WTC11 (cell line): ENCODE results near the gene C4BPA. TPM values are rescaled to one million over a fixed set of nuclear protein-coding genes. Genes with fewer than 3 reads are reported as not detected.

Experiments
- ATAC-seq: fragments of 200-7000 bp; cut with Tn5 transposase; 2 replicates; pipeline ENCODE4 v1.10.0; 2021; ENCODE audit warnings: mild to moderate bottlenecking, moderate library complexity
- CTCF ChIA-PET: fragments of 300-600 bp; sonication (Branson Sonifier 250); formaldehyde crosslinking; loops from one replicate; lab custom pipeline; 2021; ENCODE audit warnings: antibody characterized with exemption; lab: Charles Lee
- POLR2A ChIA-PET: fragments of 350-600 bp; sonication (Branson Sonifier 250); formaldehyde crosslinking; loops from one replicate; lab custom pipeline; 2021; ENCODE audit warnings: antibody characterized with exemption; lab: Charles Lee
- DNase-seq: peaks from one replicate; pipeline ENCODE4 v3.0.0; 2021; ENCODE audit warnings: low spot score
- H3K27ac Mint-ChIP-seq: 2 replicates; pipeline ENCODE4 v1.8.0; 2021; ENCODE audit warnings: mixed read lengths
- H3K27me3 Mint-ChIP-seq: 2 replicates; pipeline ENCODE4 v1.8.0; 2021; ENCODE audit warnings: low read depth, mild to moderate bottlenecking, moderate library complexity, mixed read lengths
- H3K36me3 Mint-ChIP-seq: 2 replicates; pipeline ENCODE4 v1.8.0; 2021; ENCODE audit warnings: mixed read lengths
- H3K4me1 Mint-ChIP-seq: 2 replicates; pipeline ENCODE4 v1.8.0; 2022; ENCODE audit warnings: mixed read lengths
- H3K4me3 Mint-ChIP-seq: 2 replicates; pipeline ENCODE4 v1.8.0; 2021; ENCODE audit warnings: mild to moderate bottlenecking, moderate library complexity, mixed read lengths
- H3K9me3 Mint-ChIP-seq: 2 replicates; pipeline ENCODE4 v1.8.0; 2021; ENCODE audit warnings: mixed read lengths
- ATF1 ChIP-seq: sonication (generic); formaldehyde crosslinking; IDR thresholded peaks from 2 replicates; pipeline ENCODE4 v1.8.1; 2023; ENCODE audit warnings: mild to moderate bottlenecking, moderate library complexity, missing genetic modification reagents
- EMX1 ChIP-seq: fragments of 250-450 bp; sonication (Bioruptor Pico); IDR thresholded peaks from 2 replicates; pipeline ENCODE4 v1.8.0; 2021; ENCODE audit warnings: mild to moderate bottlenecking
- ETV6 ChIP-seq: sonication (generic); formaldehyde crosslinking; IDR thresholded peaks from 2 replicates; pipeline ENCODE4 v1.8.1; 2022; ENCODE audit warnings: mild to moderate bottlenecking, missing genetic modification reagents
- FOXK1 ChIP-seq: sonication (generic); formaldehyde crosslinking; IDR thresholded peaks from 2 replicates; pipeline ENCODE4 v1.8.0; 2022; ENCODE audit warnings: mild to moderate bottlenecking, moderate library complexity, missing genetic modification reagents
- GABPB1 ChIP-seq: sonication (generic); formaldehyde crosslinking; IDR thresholded peaks from 2 replicates; pipeline ENCODE4 v1.8.1; 2023; ENCODE audit warnings: mild to moderate bottlenecking, missing genetic modification reagents
- HMGA2 ChIP-seq: fragments of 250-450 bp; sonication (Bioruptor Pico); IDR thresholded peaks from 2 replicates; pipeline ENCODE4 v1.4.0; 2021; ENCODE audit warnings: mild to moderate bottlenecking, moderate library complexity
- JUN ChIP-seq: sonication (generic); formaldehyde crosslinking; IDR thresholded peaks from 2 replicates; pipeline ENCODE4 v1.8.0; 2023; ENCODE audit warnings: mild to moderate bottlenecking, missing genetic modification reagents
- NFE2L1 ChIP-seq: sonication (generic); formaldehyde crosslinking; IDR thresholded peaks from 2 replicates; pipeline ENCODE4 v1.8.1; 2023; ENCODE audit warnings: missing genetic modification reagents
- NR1H2 ChIP-seq: sonication (generic); formaldehyde crosslinking; IDR thresholded peaks from 2 replicates; pipeline ENCODE4 v1.9.0; 2021; ENCODE audit warnings: mild to moderate bottlenecking, moderate library complexity, missing genetic modification reagents
- NR2C2 ChIP-seq: sonication (generic); formaldehyde crosslinking; IDR thresholded peaks from 2 replicates; pipeline ENCODE4 v1.8.0; 2022; ENCODE audit warnings: mild to moderate bottlenecking, missing genetic modification reagents
- SMAD3 ChIP-seq: sonication (generic); formaldehyde crosslinking; IDR thresholded peaks from 2 replicates; pipeline ENCODE4 v1.8.0; 2022; ENCODE audit warnings: missing genetic modification reagents, mild to moderate bottlenecking, borderline replicate concordance
- SOX15 ChIP-seq: fragments of 250-450 bp; sonication (Bioruptor Pico); IDR thresholded peaks from 2 replicates; pipeline ENCODE4 v1.9.0; 2021; ENCODE audit warnings: mild to moderate bottlenecking
- TEAD4 ChIP-seq: sonication (generic); formaldehyde crosslinking; IDR thresholded peaks from 2 replicates; pipeline ENCODE4 v1.8.0; 2022; ENCODE audit warnings: mild to moderate bottlenecking, missing genetic modification reagents
- ZNF121 ChIP-seq: sonication (generic); formaldehyde crosslinking; IDR thresholded peaks from 2 replicates; pipeline ENCODE4 v1.8.0; 2023; ENCODE audit warnings: missing genetic modification reagents
- total RNA-seq: library from RNA; stranded (reverse); gene quantifications from 3 replicates; pipeline ENCODE4 v1.2.3, GENCODE V29; 2021
- TF ChIP-seq, protein P1 (sequence below): fragments of 250-450 bp; sonication (Bioruptor Pico); IDR thresholded peaks from 2 replicates; pipeline ENCODE4 v1.9.0; 2021; ENCODE audit warnings: mild to moderate bottlenecking
- TF ChIP-seq, protein P2 (sequence below): sonication (generic); formaldehyde crosslinking; IDR thresholded peaks from 2 replicates; pipeline ENCODE4 v1.8.1; 2023; ENCODE audit warnings: mild to moderate bottlenecking, missing genetic modification reagents, borderline replicate concordance
- TF ChIP-seq, protein P3 (sequence below): fragments of 250-450 bp; sonication (Bioruptor Pico); IDR thresholded peaks from 2 replicates; pipeline ENCODE4 v2.1.2; 2022; ENCODE audit warnings: mild to moderate bottlenecking, moderate library complexity
- TF ChIP-seq, protein P4 (sequence below): sonication (generic); formaldehyde crosslinking; IDR thresholded peaks from 2 replicates; pipeline ENCODE4 v1.8.0; 2022; ENCODE audit warnings: mild to moderate bottlenecking, missing genetic modification reagents
- TF ChIP-seq, protein P5 (sequence below): sonication (generic); formaldehyde crosslinking; IDR thresholded peaks from 2 replicates; pipeline ENCODE4 v1.8.1; 2022; ENCODE audit warnings: low read depth, mild to moderate bottlenecking, moderate library complexity, missing genetic modification reagents, borderline replicate concordance
- TF ChIP-seq, protein P6 (sequence below): fragments of 250-450 bp; sonication (Bioruptor Pico); IDR thresholded peaks from 2 replicates; pipeline ENCODE4 v1.9.0; 2021; ENCODE audit warnings: mild to moderate bottlenecking

C4BPA gene
- total RNA-seq, 1 experiment from 2014 or later: 0.39 TPM

DNA sequence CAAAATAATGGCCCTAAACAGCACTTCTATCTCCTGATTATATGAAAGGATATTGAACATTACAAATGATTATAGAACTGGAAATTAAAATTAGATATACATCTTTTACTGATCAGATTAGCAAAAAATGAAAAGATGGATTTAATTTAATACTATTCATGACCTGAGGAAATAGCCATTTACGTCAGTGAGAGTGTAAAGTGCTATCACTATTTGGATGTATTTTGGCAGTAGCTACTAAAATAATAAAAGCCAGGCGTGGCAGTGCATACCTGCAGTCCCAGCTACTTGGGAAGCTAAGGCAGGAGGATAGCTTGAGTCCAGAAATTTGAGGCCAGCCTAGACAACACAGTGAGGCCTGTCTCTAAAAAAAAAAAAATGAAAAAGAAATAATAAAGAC, 10.1 kb upstream of the C4BPA start:
- ATAC-seq: no peak
- H3K36me3 Mint-ChIP-seq: peaks cover 8% of the 10 kb centered on the region
- no peaks in the 10 kb centered on the region for H3K27me3 Mint-ChIP-seq
- DNase-seq: no peak
- peaks cover 12% of the 10 kb centered on the region for H3K9me3 Mint-ChIP-seq
- CTCF ChIA-PET: interaction anchor here (0.7 to 1.3 kb wide), 2 partner anchors 10 to 294 kb away, joined by 3 to 6 read pairs; no protein-coding TSS in a partner anchor
- POLR2A ChIA-PET: no interaction called here
- TF ChIP-seq, protein P1, sequence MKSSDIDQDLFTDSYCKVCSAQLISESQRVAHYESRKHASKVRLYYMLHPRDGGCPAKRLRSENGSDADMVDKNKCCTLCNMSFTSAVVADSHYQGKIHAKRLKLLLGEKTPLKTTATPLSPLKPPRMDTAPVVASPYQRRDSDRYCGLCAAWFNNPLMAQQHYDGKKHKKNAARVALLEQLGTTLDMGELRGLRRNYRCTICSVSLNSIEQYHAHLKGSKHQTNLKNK: no peak
- TF ChIP-seq HMGA2 (CRISPR knock-in tag): no peak
- no peak for TF ChIP-seq FOXK1 (CRISPR knock-in tag)
- TF ChIP-seq, protein P2, sequence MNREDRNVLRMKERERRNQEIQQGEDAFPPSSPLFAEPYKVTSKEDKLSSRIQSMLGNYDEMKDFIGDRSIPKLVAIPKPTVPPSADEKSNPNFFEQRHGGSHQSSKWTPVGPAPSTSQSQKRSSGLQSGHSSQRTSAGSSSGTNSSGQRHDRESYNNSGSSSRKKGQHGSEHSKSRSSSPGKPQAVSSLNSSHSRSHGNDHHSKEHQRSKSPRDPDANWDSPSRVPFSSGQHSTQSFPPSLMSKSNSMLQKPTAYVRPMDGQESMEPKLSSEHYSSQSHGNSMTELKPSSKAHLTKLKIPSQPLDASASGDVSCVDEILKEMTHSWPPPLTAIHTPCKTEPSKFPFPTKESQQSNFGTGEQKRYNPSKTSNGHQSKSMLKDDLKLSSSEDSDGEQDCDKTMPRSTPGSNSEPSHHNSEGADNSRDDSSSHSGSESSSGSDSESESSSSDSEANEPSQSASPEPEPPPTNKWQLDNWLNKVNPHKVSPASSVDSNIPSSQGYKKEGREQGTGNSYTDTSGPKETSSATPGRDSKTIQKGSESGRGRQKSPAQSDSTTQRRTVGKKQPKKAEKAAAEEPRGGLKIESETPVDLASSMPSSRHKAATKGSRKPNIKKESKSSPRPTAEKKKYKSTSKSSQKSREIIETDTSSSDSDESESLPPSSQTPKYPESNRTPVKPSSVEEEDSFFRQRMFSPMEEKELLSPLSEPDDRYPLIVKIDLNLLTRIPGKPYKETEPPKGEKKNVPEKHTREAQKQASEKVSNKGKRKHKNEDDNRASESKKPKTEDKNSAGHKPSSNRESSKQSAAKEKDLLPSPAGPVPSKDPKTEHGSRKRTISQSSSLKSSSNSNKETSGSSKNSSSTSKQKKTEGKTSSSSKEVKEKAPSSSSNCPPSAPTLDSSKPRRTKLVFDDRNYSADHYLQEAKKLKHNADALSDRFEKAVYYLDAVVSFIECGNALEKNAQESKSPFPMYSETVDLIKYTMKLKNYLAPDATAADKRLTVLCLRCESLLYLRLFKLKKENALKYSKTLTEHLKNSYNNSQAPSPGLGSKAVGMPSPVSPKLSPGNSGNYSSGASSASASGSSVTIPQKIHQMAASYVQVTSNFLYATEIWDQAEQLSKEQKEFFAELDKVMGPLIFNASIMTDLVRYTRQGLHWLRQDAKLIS (CRISPR knock-in tag): no peak
- no peak for TF ChIP-seq TEAD4 (CRISPR knock-in tag)
- TF ChIP-seq NR1H2 (CRISPR knock-in tag): no peak
- TF ChIP-seq GABPB1 (CRISPR knock-in tag): no peak
- TF ChIP-seq SMAD3 (CRISPR knock-in tag): no peak
- TF ChIP-seq ATF1 (CRISPR knock-in tag): no peak
- TF ChIP-seq, protein P3, sequence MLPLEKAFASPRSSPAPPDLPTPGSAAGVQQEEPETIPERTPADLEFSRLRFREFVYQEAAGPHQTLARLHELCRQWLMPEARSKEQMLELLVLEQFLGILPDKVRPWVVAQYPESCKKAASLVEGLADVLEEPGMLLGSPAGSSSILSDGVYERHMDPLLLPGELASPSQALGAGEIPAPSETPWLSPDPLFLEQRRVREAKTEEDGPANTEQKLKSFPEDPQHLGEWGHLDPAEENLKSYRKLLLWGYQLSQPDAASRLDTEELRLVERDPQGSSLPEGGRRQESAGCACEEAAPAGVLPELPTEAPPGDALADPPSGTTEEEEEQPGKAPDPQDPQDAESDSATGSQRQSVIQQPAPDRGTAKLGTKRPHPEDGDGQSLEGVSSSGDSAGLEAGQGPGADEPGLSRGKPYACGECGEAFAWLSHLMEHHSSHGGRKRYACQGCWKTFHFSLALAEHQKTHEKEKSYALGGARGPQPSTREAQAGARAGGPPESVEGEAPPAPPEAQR: no peak
- TF ChIP-seq EMX1: no peak
- no peak for TF ChIP-seq ETV6 (CRISPR knock-in tag)
- no peak for TF ChIP-seq NR2C2 (CRISPR knock-in tag)
- no peak for TF ChIP-seq NFE2L1 (CRISPR knock-in tag)
- no peak overlapping the region for H3K4me3 Mint-ChIP-seq
- H3K27ac Mint-ChIP-seq: no peak overlapping the region
- no peaks in the 10 kb centered on the region for H3K4me1 Mint-ChIP-seq

DNA sequence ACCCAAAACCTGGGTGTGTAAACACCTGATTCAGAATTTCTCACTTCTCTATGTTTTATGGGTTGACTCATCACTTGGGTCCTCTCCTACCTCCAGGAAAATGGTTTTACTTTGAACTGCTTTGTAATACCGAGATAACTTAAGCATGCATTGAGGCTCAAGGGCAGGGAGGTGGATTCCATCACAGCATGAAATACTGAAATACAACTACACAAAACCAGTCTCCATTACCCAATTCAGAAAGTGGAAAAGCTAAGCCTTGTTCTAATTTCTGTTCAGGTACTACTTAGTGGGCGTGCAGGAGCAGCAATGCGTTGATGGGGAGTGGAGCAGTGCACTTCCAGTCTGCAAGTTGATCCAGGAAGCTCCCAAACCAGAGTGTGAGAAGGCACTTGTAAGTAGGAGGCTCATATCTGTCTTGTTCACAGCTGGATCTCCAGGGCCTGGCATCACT, 6.1 kb upstream of the C4BPA start:
- ChIA-PET POLR2A (no interaction called here), CTCF (no interaction called here)
- peaks cover 17% of the 10 kb centered on the region for H3K9me3 Mint-ChIP-seq
- no peak for ATAC-seq
- peaks cover 4% of the 10 kb centered on the region for H3K27me3 Mint-ChIP-seq
- DNase-seq: no peak
- no peak overlapping the region for H3K4me3 Mint-ChIP-seq
- no peaks in the 10 kb centered on the region for H3K4me1 Mint-ChIP-seq
- H3K36me3 Mint-ChIP-seq: peaks cover 12% of the 10 kb centered on the region
- no peak overlapping the region for H3K27ac Mint-ChIP-seq
- TF ChIP-seq, protein P1: no peak

DNA sequence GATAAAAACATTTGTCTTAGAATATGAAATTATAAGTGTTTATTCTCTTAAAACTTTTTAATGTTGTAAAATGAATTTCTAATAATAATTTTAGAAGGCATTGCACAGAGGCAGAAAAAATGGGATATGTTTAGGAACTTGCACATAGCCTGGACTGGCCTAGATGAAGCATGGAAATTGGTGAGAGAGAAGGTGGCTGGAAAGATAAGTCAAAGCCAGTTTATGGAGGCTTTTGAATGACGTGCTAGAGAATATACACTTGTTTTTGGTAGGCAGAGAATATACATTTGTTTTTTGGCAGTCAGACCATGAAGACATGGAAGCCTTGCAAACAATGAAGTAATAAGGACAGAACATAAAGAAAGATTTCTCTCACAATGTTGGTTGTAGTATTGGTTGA, 2.3 kb upstream of the C4BPA start:
- POLR2A ChIA-PET: no interaction called here
- CTCF ChIA-PET: no interaction called here
- H3K36me3 Mint-ChIP-seq: peaks cover 12% of the 10 kb centered on the region
- TF ChIP-seq ZNF121 (CRISPR knock-in tag) (no peak), JUN (CRISPR knock-in tag) (no peak), SOX15 (no peak), ETV6 (CRISPR knock-in tag) (no peak)
- TF ChIP-seq, protein P4, sequence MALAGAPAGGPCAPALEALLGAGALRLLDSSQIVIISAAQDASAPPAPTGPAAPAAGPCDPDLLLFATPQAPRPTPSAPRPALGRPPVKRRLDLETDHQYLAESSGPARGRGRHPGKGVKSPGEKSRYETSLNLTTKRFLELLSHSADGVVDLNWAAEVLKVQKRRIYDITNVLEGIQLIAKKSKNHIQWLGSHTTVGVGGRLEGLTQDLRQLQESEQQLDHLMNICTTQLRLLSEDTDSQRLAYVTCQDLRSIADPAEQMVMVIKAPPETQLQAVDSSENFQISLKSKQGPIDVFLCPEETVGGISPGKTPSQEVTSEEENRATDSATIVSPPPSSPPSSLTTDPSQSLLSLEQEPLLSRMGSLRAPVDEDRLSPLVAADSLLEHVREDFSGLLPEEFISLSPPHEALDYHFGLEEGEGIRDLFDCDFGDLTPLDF: no peak
- TF ChIP-seq, protein P5, sequence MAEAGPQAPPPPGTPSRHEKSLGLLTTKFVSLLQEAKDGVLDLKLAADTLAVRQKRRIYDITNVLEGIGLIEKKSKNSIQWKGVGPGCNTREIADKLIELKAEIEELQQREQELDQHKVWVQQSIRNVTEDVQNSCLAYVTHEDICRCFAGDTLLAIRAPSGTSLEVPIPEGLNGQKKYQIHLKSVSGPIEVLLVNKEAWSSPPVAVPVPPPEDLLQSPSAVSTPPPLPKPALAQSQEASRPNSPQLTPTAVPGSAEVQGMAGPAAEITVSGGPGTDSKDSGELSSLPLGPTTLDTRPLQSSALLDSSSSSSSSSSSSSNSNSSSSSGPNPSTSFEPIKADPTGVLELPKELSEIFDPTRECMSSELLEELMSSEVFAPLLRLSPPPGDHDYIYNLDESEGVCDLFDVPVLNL (CRISPR knock-in tag): no peak
- TF ChIP-seq, protein P3: no peak
- TF ChIP-seq, protein P6, sequence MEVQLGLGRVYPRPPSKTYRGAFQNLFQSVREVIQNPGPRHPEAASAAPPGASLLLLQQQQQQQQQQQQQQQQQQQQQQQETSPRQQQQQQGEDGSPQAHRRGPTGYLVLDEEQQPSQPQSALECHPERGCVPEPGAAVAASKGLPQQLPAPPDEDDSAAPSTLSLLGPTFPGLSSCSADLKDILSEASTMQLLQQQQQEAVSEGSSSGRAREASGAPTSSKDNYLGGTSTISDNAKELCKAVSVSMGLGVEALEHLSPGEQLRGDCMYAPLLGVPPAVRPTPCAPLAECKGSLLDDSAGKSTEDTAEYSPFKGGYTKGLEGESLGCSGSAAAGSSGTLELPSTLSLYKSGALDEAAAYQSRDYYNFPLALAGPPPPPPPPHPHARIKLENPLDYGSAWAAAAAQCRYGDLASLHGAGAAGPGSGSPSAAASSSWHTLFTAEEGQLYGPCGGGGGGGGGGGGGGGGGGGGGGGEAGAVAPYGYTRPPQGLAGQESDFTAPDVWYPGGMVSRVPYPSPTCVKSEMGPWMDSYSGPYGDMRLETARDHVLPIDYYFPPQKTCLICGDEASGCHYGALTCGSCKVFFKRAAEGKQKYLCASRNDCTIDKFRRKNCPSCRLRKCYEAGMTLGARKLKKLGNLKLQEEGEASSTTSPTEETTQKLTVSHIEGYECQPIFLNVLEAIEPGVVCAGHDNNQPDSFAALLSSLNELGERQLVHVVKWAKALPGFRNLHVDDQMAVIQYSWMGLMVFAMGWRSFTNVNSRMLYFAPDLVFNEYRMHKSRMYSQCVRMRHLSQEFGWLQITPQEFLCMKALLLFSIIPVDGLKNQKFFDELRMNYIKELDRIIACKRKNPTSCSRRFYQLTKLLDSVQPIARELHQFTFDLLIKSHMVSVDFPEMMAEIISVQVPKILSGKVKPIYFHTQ (CRISPR knock-in tag): no peak

More for the DNA sequence above, 2.3 kb upstream of the C4BPA start:
- DNase-seq (no peak), ATAC-seq (no peak)
- H3K27ac Mint-ChIP-seq: no peak overlapping the region
- H3K9me3 Mint-ChIP-seq: peaks cover 17% of the 10 kb centered on the region
- no peak overlapping the region for H3K4me3 Mint-ChIP-seq
- H3K27me3 Mint-ChIP-seq: peaks cover 7% of the 10 kb centered on the region
- H3K4me1 Mint-ChIP-seq: peaks cover 2% of the 10 kb centered on the region
